Measurements from ENCODE around the gene HS1BP3.

HS1BP3 gene

GRCh38 chr2:20627712-20628380, 23.1 kb downstream of the HS1BP3 start:
- DNase-seq, result no peak

- no peak for DNase-seq
These were observed 24.0 kb downstream of the HS1BP3 start for GRCh38 chr2:20626698-20627513.

DNA sequence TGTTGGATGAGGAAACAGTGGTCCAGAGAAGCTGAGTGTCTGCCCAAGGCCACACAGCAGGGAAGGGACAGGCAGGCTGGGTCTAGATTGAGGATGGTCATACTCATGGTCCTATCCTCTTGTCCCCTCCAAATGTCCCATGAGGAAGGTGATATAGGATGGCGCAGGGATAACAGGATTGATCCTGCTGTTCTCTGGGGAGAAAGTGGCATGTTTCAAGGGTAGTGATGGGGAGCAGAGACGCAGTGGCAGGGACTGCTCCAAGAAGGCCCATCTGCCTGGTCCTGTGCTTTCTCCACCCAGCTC, 24.6 kb downstream of the HS1BP3 start:
- no peak for DNase-seq

- no peak for DNase-seq
These were observed 25.2 kb downstream of the HS1BP3 start for GRCh38 chr2:20625491-20626391.

GRCh38 chr2:20624884-20625485, 25.9 kb downstream of the HS1BP3 start:
- no peak for DNase-seq

DNA sequence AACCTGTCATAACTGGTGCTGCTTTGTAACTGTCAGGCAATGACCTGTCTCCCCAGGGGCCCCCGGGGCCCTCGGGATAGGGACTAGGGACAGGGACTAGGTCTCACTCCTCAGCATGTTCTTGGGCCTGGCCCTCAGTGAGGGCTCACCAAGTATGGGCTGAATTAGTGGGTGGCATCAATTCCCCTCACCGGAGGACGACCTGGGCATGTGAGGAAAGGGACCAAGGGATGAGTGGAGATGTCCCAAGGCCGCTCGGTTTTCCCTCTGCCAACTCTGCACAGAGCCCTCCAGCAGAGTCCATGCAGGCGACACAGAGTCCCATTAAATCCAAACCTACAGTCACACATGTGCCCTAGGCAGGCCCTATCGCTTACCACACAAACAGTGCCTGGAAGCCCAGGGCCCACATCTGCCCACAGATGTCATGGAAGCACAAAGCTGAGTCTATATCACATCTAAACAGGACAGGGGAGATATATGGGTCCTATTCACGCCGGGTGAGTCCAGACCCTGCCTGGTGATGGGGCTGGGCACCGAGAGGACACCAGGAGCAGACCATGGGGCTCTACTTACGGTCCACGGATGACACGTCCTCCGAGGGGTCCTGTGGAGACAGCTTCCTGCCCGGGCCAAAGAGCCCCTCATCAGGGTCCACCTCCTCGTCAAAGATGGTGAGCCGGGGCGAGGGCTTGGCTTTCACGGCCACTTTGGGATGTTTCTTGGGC, 26.6 kb downstream of the HS1BP3 start:
- no peak for DNase-seq

GRCh38 chr2:20623741-20624155, 27.1 kb downstream of the HS1BP3 start:
- no peak for DNase-seq

GRCh38 chr2:20623241-20623640, 27.7 kb downstream of the HS1BP3 start:
- DNase-seq, result no peak

DNA sequence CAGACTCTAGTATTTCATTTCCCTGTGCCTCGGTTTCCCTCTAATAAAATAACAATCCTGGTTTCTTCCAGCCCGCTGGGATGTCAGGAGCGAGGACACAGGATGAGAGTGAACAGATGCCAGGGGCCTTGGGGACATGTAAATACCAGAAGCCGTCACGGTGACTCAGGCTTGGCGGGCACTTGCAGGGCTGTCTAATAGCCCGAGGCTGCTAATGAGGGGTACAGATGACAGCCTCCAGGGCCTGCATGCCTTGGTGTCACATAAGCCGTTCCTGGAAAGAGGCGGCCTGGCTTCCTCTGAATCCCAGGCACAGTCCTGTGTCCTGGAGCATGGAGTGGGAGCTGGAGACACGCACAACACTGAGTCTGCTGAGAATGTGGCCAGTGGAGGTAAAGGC, 28.2 kb downstream of the HS1BP3 start:
- DNase-seq, result no peak

DNA sequence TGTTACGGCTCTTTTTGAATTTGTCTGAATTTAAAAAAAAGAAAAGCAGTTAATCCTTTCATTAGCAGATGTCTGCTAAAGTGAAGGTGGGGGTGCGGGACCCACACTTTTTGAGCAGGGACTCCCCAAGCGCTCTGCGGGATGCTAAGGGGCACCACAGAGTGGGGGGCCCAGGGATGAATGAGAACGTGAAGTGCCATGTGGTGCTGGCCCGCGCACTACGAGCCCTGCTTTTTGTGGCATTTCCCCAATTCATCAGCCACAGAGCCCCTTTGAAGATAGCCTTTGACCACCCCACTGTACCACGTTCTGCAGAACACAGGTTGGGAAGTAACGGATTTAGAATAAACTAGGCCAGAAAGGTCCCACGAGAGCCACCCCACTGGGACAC, 28.6 kb downstream of the HS1BP3 start:
- no peak for DNase-seq

DNA sequence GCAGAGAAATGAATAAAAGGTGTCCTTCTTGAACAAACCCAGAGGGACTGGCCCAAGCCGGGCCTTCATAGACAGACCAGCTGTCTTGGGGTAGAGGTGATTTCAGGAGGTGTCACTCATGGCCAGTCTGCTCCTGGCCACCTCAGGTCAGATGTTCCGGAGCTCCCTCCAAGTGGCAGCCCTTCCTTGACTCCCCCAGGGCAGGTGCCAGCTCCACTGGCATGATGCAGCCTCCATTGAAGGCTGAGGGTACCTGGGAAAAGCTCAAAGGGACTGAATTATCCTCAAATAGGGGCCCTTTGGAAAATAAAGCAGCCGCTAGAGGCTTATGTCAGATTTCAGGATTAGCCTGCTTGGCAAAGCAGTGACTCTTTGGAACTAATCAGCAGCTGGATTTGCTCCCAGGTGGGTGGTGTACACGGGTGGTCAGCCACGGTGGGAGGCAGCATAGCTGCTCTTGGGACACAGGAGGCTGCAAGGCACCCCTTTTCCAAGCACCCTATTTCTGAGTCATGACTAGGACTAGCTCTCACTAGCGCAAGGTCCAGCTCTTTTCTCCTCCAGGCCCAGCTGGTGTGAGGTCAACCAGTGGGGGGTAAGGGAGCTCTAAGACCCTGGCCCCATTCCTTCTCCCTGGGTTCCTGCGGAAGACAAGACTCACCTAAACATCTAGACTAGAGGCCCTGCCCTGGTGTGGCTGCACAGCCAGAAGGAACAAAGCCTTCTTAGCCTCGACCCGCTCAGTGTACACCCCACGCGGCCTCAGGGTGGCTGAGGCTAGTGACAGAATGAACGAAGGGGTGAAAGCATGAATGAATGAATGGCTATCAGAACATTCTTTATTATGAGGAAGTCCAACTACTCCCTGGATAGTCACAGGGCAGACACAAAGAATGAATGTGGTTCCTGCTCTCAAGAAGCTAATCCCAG, 29.3 kb downstream of the HS1BP3 start:
- DNase-seq, result no peak

GRCh38 chr2:20620696-20621365, 30.1 kb downstream of the HS1BP3 start:
- no peak for DNase-seq

DNA sequence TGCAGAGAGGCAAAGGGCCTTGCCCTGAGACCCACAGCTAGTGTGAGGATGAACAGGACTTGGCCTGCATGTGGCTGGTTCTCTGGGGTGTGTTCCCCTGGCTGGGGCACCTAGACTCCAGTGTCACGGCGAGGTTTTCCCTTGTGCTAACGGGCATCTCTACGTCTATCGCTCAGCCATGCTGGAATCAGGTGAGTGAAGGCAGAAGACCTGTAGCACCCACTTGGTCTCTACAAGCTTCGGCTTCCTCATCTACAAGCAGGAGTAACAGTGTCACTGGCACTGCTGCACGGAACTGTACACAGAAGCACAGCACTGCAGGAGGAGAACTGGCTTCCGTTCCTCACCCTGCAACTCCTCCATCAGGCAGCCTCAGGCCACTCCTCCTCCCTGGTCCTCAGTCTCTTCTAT, 30.6 kb downstream of the HS1BP3 start:
- DNase-seq, result no peak

DNA sequence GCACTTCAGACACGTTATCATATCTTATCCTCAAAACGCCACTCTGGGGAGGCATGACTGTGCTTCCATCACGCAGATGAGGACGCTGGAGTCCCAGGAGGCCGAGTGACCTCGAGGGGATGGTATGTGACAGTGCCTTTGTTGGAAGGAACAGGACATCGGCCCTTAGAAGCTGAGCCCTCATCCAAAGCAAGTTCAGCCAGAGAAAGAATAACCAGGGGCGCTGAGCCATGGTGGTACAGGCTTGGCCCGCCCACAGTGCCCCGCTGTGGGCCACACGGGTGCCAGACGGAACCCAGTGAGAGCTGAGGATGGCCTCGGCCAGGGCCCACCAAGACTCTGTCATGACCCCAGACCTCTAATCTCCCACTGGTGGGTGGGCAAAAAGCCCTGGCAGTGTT, 31.3 kb downstream of the HS1BP3 start:
- no peak for DNase-seq

DNA sequence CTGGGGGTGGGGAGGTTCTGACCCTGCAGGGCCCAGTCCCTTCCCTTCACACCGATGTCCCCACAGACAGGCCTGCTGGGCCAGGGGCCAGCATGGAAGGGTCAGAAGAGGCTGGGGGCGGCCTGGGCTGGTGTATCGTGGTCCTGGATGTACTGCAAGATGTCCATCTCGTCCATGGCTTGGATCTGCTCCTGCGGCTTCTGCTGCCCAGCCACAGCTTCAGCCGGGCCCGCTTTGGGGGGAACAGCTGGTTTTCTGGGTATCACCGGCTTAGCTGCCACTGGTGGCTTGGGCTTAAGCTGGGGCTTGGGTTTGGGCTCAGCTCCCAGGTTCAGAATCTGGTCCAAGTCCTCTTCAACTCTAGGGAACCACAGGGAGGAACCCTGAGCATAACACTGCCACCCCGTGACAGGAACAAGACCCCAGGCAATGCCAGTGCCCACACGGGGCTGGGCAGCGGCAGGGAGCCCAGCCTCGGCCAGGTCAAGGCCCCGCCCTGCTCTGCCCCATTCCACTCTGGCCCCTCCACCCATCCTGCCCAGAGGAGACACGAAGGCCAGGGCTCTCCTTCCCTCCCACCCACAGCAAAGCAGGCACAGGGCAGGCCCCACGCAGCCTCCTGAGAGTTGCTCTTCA, 31.9 kb downstream of the HS1BP3 start:
- no peak for DNase-seq

GRCh38 chr2:20618468-20618885, 32.4 kb downstream of the HS1BP3 start:
- no peak for DNase-seq

GRCh38 chr2:20617892-20618467, 32.9 kb downstream of the HS1BP3 start:
- DNase-seq, result peak; percentile 59

GRCh38 chr2:20617081-20617575, 33.8 kb downstream of the HS1BP3 start:
- no peak for DNase-seq

DNA sequence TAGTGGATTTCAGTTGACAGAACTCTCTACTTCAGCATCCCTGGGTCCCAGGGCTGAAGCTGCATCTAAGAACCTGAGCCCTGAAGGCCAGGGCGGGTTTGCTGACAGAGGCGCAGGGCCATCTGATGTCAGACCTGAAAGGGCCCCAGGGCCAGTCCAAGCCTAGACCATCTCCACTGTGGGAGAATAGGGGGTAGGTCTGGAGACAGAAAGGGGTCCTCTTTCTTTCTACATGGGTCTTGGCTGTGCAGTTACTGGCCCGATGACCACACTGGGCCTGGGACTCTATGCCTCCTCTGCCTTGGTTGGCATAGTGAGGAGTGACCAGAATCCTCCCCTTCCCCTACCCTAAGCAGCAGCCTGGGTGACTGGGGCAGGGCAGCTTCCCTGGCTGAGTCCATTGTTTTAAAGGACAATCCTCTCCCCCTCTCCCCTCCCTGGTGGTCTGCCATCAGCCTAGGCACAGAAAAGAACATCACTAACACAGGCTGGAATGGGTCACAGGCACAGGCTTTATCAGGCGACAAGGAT, 34.5 kb downstream of the HS1BP3 start:
- DNase-seq, result no peak
